Neural progenitor cell (in vitro differentiated cells): Measurements from ENCODE around the gene ATP1B3.
"Not testable (repeated sequence)": the region's sequence is repeated elsewhere in the genome, so short reads cannot be mapped to it uniquely, and the experiment has no call there.

Experiments
- CTCF ChIP-seq: fragments of 200-600 bp; sonication (generic); IDR thresholded peaks from 2 replicates; pipeline ENCODE4 v1.5.1; 2017; ENCODE audit warnings: antibody characterized with exemption, mild to moderate bottlenecking
- EZH2 ChIP-seq: fragments of 200-600 bp; sonication (generic); IDR thresholded peaks from 2 replicates; pipeline ENCODE4 v1.6.1; 2017; ENCODE audit warnings: antibody characterized with exemption, mild to moderate bottlenecking, moderate library complexity
- EZH2phosphoT487 ChIP-seq: fragments of 200-600 bp; sonication (generic); IDR thresholded peaks from 2 replicates; pipeline ENCODE4 v1.6.1; 2017; ENCODE audit warnings: antibody characterized with exemption

GRCh38 chr3:141888548-141888947, 12.1 kb downstream of the ATP1B3 start:
- not testable (repeated sequence) for TF ChIP-seq CTCF, EZH2phosphoT487, EZH2
